PC-9 (cell line): Measurements from ENCODE around the gene TSPAN31.

Experiments used
- EZH2 ChIP-seq: fragments of 200-600 bp; sonication (generic); IDR thresholded peaks from 2 replicates; pipeline ENCODE4 v1.8.0; 2017; ENCODE audit warnings: antibody characterized with exemption, low read depth
- TF ChIP-seq, protein P1 (sequence below): fragments of 200-600 bp; sonication (generic); conservative IDR thresholded peaks from 2 replicates; pipeline ENCODE4 v1.6.1; 2017; ENCODE audit warnings: mixed run types, antibody characterized with exemption, mild to moderate bottlenecking, moderate library complexity

DNA sequence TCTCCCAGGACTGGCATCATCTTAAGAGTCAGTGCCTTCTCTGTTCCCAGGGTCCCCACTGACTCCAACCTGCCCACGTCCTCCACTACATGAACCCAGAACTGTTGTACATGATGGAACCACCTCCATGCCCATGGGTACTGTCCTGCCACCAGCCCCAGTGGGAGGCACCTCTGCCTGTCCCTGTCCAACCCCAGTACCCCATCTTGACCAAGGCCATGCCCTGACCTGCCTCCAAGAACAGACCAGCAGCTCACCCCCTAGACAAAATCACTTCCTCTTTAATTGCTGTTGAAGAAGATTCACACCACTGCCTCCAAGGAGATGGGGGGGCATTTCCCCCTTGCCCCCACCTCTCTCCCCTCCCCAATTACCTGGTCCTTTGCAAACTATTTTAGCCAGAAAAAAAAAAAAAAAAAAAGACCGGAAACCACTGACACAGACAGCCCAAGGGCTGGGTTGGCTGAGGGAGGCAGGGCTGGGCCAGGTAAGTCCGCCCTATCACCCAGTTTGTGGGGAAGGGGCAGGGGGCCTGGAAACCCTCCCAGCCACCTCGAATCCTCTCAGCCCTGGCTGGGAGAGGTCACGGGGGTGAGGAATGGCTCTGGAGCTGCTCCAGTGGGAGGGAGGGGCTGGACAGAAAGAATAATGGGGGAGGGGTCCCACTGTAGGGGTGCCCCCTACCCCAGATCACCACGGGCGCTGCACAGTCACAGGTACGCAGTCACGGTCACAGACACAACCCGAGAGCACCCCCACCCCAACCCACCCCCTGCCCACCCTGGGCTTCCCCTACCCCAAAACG lies 19.7 kb upstream of the TSPAN31 start:
- TF ChIP-seq, protein P1, sequence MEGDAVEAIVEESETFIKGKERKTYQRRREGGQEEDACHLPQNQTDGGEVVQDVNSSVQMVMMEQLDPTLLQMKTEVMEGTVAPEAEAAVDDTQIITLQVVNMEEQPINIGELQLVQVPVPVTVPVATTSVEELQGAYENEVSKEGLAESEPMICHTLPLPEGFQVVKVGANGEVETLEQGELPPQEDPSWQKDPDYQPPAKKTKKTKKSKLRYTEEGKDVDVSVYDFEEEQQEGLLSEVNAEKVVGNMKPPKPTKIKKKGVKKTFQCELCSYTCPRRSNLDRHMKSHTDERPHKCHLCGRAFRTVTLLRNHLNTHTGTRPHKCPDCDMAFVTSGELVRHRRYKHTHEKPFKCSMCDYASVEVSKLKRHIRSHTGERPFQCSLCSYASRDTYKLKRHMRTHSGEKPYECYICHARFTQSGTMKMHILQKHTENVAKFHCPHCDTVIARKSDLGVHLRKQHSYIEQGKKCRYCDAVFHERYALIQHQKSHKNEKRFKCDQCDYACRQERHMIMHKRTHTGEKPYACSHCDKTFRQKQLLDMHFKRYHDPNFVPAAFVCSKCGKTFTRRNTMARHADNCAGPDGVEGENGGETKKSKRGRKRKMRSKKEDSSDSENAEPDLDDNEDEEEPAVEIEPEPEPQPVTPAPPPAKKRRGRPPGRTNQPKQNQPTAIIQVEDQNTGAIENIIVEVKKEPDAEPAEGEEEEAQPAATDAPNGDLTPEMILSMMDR = no peak
- TF ChIP-seq EZH2 = no peak
